Measurements from ENCODE around the gene NCOA6.

NCOA6 gene

GRCh38 chr20:34705008-34705396 is 120.4 kb downstream of the NCOA6 start:
- TF ChIP-seq EZH2phosphoT487 (IDR thresholded peaks at IDR 0.05; ENCODE audit: borderline replicate concordance, low read length) (no peak), CTCF (IDR thresholded peaks at IDR 0.05; ENCODE audit: low read depth, low read length, poor library complexity, severe bottlenecking) (no peak)
- Histone ChIP-seq H3K36me3 (ENCODE audit: control insufficient read depth, low read length) (no peaks in the 10 kb centered on the region), H3K4me3 (ENCODE audit: low read length) (peak overlapping the region; percentile 85), H3K27me3 (ENCODE audit: control insufficient read depth, low read length) (peaks cover 10% of the 10 kb centered on the region), H3K27ac (ENCODE audit: low read depth, low read length) (peak overlapping the region; percentile 7; the same call in 1 of the 2 replicates), H3K9me3 (ENCODE audit: control insufficient read depth, insufficient read depth, low read length) (no peaks in the 10 kb centered on the region), H3K9me2 (replicated peaks; ENCODE audit: control insufficient read depth, low read length) (no peaks in the 10 kb centered on the region), H3K4me1 (ENCODE audit: control insufficient read depth, low read length) (peaks cover 28% of the 10 kb centered on the region), H3K4me2 (ENCODE audit: low read length) (peak overlapping the region; percentile 97), H3F3A (ENCODE audit: control insufficient read depth, insufficient read depth) (peaks cover 14% of the 10 kb centered on the region), H4K20me1 (ENCODE audit: control insufficient read depth, insufficient read depth, low read depth, low read length) (no peaks in the 10 kb centered on the region), H3K79me2 (ENCODE audit: control insufficient read depth, low read length) (no peaks in the 10 kb centered on the region)

GRCh38 chr20:34704177-34705007 is 121.1 kb downstream of the NCOA6 start, which contains the start of gene TP53INP2:
Gene TP53INP2, plus strand, starts transcription at chr20:34704344. Its CDS starts 4,396 bp downstream, at chr20:34708740.
- H3K36me3 ChIP-seq (ENCODE audit: control insufficient read depth, low read length), result no peaks in the 10 kb centered on the region
- peak within 1 kb of the TSS; percentile 7; the same call in 1 of the 2 replicates for H3K27ac ChIP-seq (ENCODE audit: low read depth, low read length)
- peaks cover 14% of the 10 kb centered on the region for H3F3A ChIP-seq (ENCODE audit: control insufficient read depth, insufficient read depth)
- H4K20me1 ChIP-seq (ENCODE audit: control insufficient read depth, insufficient read depth, low read depth, low read length), result no peaks in the 10 kb centered on the region
- peaks cover 28% of the 10 kb centered on the region for H3K4me1 ChIP-seq (ENCODE audit: control insufficient read depth, low read length)
- TF ChIP-seq EZH2phosphoT487 (IDR thresholded peaks at IDR 0.05; ENCODE audit: borderline replicate concordance, low read length) (no peak), CTCF (IDR thresholded peaks at IDR 0.05; ENCODE audit: low read depth, low read length, poor library complexity, severe bottlenecking) (no peak)
- H3K9me3 ChIP-seq (ENCODE audit: control insufficient read depth, insufficient read depth, low read length), result no peaks in the 10 kb centered on the region
- no peaks in the 10 kb centered on the region for H3K79me2 ChIP-seq (ENCODE audit: control insufficient read depth, low read length)
- H3K4me3 ChIP-seq (ENCODE audit: low read length), result peak within 1 kb of the TSS; percentile 85
- peak within 1 kb of the TSS; percentile 97 for H3K4me2 ChIP-seq (ENCODE audit: low read length)
- H3K9me2 ChIP-seq (replicated peaks; ENCODE audit: control insufficient read depth, low read length), result no peaks in the 10 kb centered on the region
- peaks cover 10% of the 10 kb centered on the region for H3K27me3 ChIP-seq (ENCODE audit: control insufficient read depth, low read length)

GRCh38 chr20:34703424-34704176 is 121.9 kb downstream of the NCOA6 start:
- Histone ChIP-seq H3K27me3 (ENCODE audit: control insufficient read depth, low read length) (peaks cover 11% of the 10 kb centered on the region), H3K9me2 (replicated peaks; ENCODE audit: control insufficient read depth, low read length) (no peaks in the 10 kb centered on the region), H3K9me3 (ENCODE audit: control insufficient read depth, insufficient read depth, low read length) (no peaks in the 10 kb centered on the region), H3K4me1 (ENCODE audit: control insufficient read depth, low read length) (peaks cover 24% of the 10 kb centered on the region), H3K27ac (ENCODE audit: low read depth, low read length) (no peak overlapping the region), H3K4me3 (ENCODE audit: low read length) (peak overlapping the region; percentile 85), H4K20me1 (ENCODE audit: control insufficient read depth, insufficient read depth, low read depth, low read length) (no peaks in the 10 kb centered on the region), H3K36me3 (ENCODE audit: control insufficient read depth, low read length) (no peaks in the 10 kb centered on the region), H3K79me2 (ENCODE audit: control insufficient read depth, low read length) (no peaks in the 10 kb centered on the region), H3F3A (ENCODE audit: control insufficient read depth, insufficient read depth) (peaks cover 14% of the 10 kb centered on the region), H3K4me2 (ENCODE audit: low read length) (peak overlapping the region; percentile 97)
- TF ChIP-seq CTCF (IDR thresholded peaks at IDR 0.05; ENCODE audit: low read depth, low read length, poor library complexity, severe bottlenecking), result no peak
- TF ChIP-seq EZH2phosphoT487 (IDR thresholded peaks at IDR 0.05; ENCODE audit: borderline replicate concordance, low read length), result no peak

All from DOHH2 (cell line).